PC-9 (cell line): Measurements from ENCODE around the gene IDH2.

Experiments
- EZH2 ChIP-seq: fragments of 200-600 bp; sonication (generic); IDR thresholded peaks from 2 replicates; pipeline ENCODE4 v1.8.0; 2017; ENCODE audit warnings: antibody characterized with exemption, low read depth
- TF ChIP-seq, protein P1 (sequence below): fragments of 200-600 bp; sonication (generic); conservative IDR thresholded peaks from 2 replicates; pipeline ENCODE4 v1.6.1; 2017; ENCODE audit warnings: mixed run types, antibody characterized with exemption, mild to moderate bottlenecking, moderate library complexity

DNA sequence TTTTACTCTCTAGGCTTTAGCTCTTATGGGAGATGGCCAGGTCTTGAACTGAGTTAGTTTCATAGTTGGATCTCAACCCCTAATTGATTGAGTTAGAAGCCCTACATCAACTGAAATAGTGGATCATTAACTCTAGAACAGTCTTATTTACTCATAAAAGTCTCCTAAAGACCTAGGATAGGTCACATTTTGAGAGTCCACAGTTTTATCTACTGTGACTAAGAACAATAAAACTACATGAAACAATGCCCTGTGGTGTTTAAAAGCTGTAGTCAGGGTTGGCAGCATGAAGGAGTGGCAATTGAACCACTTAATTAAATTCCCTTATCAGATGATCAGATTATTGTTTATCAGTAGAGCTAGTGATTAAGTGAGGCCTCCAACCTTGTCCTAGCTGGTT, 22.2 kb upstream of the IDH2 start:
- TF ChIP-seq, protein P1, sequence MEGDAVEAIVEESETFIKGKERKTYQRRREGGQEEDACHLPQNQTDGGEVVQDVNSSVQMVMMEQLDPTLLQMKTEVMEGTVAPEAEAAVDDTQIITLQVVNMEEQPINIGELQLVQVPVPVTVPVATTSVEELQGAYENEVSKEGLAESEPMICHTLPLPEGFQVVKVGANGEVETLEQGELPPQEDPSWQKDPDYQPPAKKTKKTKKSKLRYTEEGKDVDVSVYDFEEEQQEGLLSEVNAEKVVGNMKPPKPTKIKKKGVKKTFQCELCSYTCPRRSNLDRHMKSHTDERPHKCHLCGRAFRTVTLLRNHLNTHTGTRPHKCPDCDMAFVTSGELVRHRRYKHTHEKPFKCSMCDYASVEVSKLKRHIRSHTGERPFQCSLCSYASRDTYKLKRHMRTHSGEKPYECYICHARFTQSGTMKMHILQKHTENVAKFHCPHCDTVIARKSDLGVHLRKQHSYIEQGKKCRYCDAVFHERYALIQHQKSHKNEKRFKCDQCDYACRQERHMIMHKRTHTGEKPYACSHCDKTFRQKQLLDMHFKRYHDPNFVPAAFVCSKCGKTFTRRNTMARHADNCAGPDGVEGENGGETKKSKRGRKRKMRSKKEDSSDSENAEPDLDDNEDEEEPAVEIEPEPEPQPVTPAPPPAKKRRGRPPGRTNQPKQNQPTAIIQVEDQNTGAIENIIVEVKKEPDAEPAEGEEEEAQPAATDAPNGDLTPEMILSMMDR, result no peak
- TF ChIP-seq EZH2, result no peak
